WI38 (cell line): ENCODE results near the gene EFCAB12.

Experiments used
- H3K4me3 ChIP-seq: 2 replicates; pipeline ENCODE4 v1.5.1; 2011; ENCODE audit warnings: low read depth, mild to moderate bottlenecking, control low read depth, low read length
- CTCF ChIP-seq: IDR thresholded peaks from 2 replicates; pipeline ENCODE4 v1.5.1; 2012; ENCODE audit warnings: low read depth, mild to moderate bottlenecking, control low read depth, low read length

Gene EFCAB12

DNA sequence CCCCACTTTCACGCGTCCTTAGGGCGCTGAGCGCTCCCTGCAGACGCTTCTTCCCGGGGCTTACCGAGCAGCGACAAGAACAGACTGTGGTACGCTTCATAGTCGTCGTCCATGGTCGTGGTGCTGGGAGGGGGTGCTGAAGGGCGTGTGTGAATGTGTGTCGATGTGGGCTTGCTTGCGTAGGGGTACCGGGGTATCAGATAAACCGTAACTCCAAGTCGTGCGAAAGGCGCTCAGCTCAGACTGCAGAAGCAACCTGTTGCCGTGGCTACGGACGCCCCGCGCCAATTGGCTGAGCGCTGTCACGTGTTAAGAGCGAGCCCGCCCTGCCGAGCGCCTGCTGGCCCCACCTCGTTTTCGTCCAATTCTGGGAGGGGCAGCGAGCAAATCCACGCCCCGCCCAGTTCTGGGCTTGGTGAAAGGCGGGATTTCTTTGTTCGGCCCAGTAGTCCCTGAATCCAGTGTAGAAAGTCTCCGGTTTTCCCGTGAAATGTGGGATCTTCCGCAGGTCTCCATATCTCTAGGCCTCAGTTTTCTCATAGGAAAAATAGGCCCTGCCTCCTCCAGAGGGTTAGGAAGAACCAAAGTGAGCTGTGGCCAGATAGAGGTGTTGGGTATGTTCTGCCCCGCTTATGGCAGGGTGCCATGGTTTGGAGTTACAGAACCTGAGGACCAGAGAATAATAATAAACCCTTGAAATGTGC, at the start of gene EFCAB12:
Gene EFCAB12, minus strand, starts transcription at position 261 of the 704 bp plus-strand sequence. Its CDS starts 148 bp downstream, at position 113.
- no peak for TF ChIP-seq CTCF
- peak within 1 kb of the TSS; percentile 60 for H3K4me3 ChIP-seq

- H3K4me3 ChIP-seq = no peak overlapping the region
- TF ChIP-seq CTCF = no peak
These were observed 48.1 kb upstream of the EFCAB12 start for GRCh38 chr3:129476586-129476985.

DNA sequence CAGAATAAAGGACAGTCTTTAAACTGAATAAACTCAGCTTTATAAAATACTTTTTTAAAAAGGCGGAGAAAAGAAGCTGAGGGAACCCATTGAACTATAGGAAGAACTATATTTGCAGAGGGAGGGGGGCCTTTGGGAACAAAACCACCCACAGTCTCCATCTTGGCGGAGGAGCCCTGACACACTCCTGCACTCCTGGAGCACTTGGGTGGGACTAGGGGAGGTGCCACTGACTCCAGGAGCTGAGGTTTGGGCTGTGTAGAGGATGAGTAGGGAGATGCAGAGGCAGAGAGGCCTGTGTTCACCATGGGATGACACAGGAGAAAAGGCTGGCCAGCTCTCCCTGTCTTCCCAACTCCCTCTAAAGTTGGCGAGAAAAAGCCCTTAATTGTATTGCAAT, 47.4 kb upstream of the EFCAB12 start:
- TF ChIP-seq CTCF = no peak
- no peak overlapping the region for H3K4me3 ChIP-seq

DNA sequence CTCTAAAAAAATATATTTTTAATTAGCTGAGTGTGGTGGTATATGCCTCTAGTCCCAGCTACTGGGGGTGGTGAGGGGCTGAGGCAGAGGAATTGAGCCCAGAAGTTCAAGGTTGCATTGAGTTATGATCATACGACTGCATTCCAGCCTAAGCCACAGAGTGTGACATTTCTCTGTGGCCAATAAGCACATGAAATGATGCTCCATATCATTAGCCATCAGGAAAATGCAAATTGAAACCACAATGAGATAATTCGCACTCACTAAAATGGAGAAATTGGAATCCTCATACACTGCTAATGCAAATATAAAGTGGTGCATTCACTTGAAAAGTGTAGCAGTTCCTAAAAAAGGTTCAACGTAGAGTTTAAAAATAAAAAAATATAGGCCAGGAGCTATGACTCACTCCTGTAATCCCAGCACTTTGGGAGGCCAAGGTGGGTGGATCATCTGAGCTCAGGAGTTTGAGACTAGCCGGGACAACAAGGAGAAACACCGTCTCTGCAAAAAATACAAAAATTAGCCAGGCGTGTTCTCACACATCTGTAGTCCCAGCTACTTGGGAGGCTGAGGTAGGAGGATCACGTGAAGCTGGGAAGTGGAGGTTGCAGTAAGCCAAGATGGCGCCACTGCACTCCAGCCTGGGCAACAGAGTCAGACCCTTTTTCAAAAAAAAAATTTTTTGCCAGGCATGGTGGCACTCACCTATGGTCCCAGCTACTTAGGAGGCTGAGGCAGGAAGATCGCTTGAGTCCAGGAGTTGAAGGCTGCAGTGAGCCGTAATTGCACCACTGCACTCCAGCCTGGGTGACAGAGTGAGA, 46.8 kb upstream of the EFCAB12 start:
- no peak for TF ChIP-seq CTCF
- H3K4me3 ChIP-seq = no peak overlapping the region

DNA sequence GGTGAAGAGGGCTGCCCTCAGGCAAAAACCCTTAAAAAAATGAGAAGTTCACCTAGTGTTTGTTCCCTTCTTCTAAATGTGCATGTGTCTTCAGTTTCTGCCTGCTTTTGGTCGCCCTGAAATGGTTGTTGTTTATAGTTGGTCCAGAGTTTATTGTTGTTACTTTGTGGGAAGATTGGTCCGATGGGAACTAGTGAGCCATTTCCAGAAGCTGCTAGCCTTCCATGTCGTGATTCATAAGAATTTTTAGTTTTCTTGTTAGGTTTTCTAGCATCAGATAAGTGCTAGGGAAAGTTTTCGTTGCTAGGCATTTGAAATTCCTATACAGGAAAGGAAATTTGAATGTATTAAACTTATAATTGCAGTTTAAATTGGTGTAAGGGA, 45.3 kb upstream of the EFCAB12 start:
- no peak for TF ChIP-seq CTCF
- no peak overlapping the region for H3K4me3 ChIP-seq

DNA sequence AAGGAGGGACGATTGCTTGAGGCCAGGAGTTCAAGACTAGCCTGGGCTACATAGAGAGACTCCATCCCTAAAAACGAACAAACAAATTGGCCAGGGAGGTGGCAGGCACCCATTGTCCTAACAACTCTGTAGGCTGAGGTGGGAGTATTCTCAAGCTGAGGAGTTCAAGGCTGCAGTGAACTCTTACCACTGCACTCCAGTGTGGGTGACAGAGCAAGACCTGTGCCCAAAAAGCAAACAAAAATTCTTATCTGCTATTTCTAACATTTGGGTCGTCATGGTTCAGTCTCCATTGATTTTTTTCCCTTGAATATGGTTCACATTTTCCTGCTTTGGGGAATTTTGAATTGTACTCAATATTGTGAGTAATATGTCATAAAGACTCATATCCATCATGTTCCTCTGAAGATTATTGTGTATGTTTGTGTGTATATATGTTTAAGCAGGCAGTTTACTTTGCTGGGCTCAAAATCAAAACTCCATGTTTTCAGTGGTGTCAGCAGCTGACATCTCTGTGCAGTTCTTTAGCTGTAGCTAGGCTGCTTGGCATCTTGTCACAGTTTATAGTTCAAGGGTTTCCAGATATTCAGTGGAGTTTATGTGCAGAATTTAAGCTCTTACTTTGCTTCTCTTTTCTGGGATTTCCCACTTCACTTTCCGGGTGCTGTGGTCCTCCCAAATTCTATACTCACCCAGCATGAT, 44.8 kb upstream of the EFCAB12 start:
- no peak for TF ChIP-seq CTCF
- no peak overlapping the region for H3K4me3 ChIP-seq
